Endodermal cell (in vitro differentiated cells): ENCODE data around the gene CAPN3. TPM values are rescaled to one million over a fixed set of nuclear protein-coding genes. Genes with fewer than 3 reads are reported as not detected.

Source experiments
- DNase-seq: peaks from one replicate; pipeline ENCODE4 v3.0.0-alpha.2; 2017
- H3K27ac ChIP-seq: 2 replicates; pipeline ENCODE4 v1.5.1; 2013; ENCODE audit warnings: mild to moderate bottlenecking, low read depth, low read length, moderate library complexity
- H3K27me3 ChIP-seq: 2 replicates; pipeline ENCODE4 v1.6.1; 2013; ENCODE audit warnings: mild to moderate bottlenecking, low read length, moderate library complexity; ENCODE audit not compliant: insufficient read depth, control insufficient read depth, poor library complexity, severe bottlenecking
- H3K36me3 ChIP-seq: 2 replicates; pipeline ENCODE4 v1.7.0; 2013; ENCODE audit warnings: mild to moderate bottlenecking, low read length, moderate library complexity; ENCODE audit not compliant: control insufficient read depth, insufficient read depth
- H3K4me1 ChIP-seq: one replicate; pipeline ENCODE4 v1.7.0; 2013; ENCODE audit warnings: low read length; ENCODE audit not compliant: control insufficient read depth, insufficient read depth
- H3K4me3 ChIP-seq: 2 replicates; pipeline ENCODE4 v1.5.1; 2013; ENCODE audit warnings: mild to moderate bottlenecking, low read length, moderate library complexity
- H3K9ac ChIP-seq: 2 replicates; pipeline ENCODE4 v1.6.1; 2013; ENCODE audit warnings: mild to moderate bottlenecking, low read length, moderate library complexity; ENCODE audit not compliant: poor library complexity, severe bottlenecking; ENCODE audit errors: extremely low read depth
- H3K9me3 ChIP-seq: 2 replicates; pipeline ENCODE4 v1.6.1; 2013; ENCODE audit warnings: mild to moderate bottlenecking, low read length, moderate library complexity; ENCODE audit not compliant: control insufficient read depth
- H3K27ac Mint-ChIP-seq: 2 replicates; pipeline ENCODE4 v1.8.0; 2020; ENCODE audit warnings: mixed read lengths
- H3K27me3 Mint-ChIP-seq: 2 replicates; pipeline ENCODE4 v1.8.0; 2021; ENCODE audit warnings: mild to moderate bottlenecking, mixed read lengths; ENCODE audit not compliant: insufficient read depth
- H3K36me3 Mint-ChIP-seq: 2 replicates; pipeline ENCODE4 v1.8.0; 2020; ENCODE audit warnings: low read depth, mixed read lengths
- H3K4me1 Mint-ChIP-seq: 2 replicates; pipeline ENCODE4 v1.8.0; 2020; ENCODE audit warnings: mixed read lengths
- H3K4me3 Mint-ChIP-seq: 2 replicates; pipeline ENCODE4 v1.8.0; 2020; ENCODE audit warnings: mild to moderate bottlenecking, moderate library complexity, mixed read lengths
- H3K9me3 Mint-ChIP-seq: 2 replicates; pipeline ENCODE4 v1.8.0; 2020; ENCODE audit warnings: mild to moderate bottlenecking, mixed read lengths
- WGBS, 2 experiments: methylation state at CpG; one replicate each; pipeline versions ENCODE4 v1.1.5 to v1.1.7; 2013; ENCODE audit warnings: missing lambda C conversion rate in 2 of 2, mixed read lengths in 1 of 2; ENCODE audit not compliant: insufficient coverage in 1 of 2, insufficient read length in 1 of 2; 5-methylcytosine and 5-hydroxymethylcytosine counted together
- total RNA-seq, 2 donors: library from RNA; stranded (reverse); fragmentation: NEBNext Ultra II Directional in 1 of 2; extraction: Animal tissue kit (Norgen Biotek cat#: 25700) in 1 of 2; gene quantifications; 2 replicates in 1 of 2; 3 replicates in 1 of 2; pipeline ENCODE4 v1.2.1, GENCODE V29; 2021
- TF ChIP-seq, protein P1 (sequence below): fragments of 200-600 bp; sonication (generic); conservative IDR thresholded peaks from 2 replicates; pipeline ENCODE4 v1.5.0; 2021; ENCODE audit warnings: antibody characterized with exemption, mild to moderate bottlenecking

CAPN3 gene
- total RNA-seq, 2 donors from 2014 or later, result 0.77 to 1.5 TPM

DNA sequence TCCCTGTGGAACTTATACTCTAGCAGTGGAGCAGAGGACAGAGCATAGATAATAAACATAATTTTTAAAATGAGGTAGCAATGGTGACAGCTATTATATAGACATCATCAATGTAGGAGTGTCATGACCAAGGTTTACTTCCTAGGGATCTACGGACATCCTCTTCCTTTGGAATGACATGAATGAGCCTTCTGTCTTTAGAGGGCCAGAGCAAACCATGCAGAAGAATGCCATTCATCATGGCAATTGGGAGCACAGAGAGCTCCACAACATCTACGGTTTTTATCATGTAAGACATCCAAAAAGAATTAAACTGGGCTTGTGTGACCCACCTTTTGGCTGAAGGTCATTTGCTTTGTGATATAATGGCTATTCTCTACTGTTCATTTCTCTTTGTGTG is 30.1 kb upstream of the CAPN3 start:
- H3K9ac ChIP-seq, result no peak overlapping the region
- H3K4me1 Mint-ChIP-seq, result no peaks in the 10 kb centered on the region
- WGBS, 2 experiments, result 78 to 94% methylated on average over 2 of the region's 2 CpGs
- no peak overlapping the region for H3K27ac Mint-ChIP-seq
- H3K27me3 ChIP-seq, result no peaks in the 10 kb centered on the region
- H3K27ac ChIP-seq, result no peak overlapping the region
- no peaks in the 10 kb centered on the region for H3K9me3 Mint-ChIP-seq
- H3K4me3 Mint-ChIP-seq, result no peak overlapping the region
- TF ChIP-seq, protein P1, sequence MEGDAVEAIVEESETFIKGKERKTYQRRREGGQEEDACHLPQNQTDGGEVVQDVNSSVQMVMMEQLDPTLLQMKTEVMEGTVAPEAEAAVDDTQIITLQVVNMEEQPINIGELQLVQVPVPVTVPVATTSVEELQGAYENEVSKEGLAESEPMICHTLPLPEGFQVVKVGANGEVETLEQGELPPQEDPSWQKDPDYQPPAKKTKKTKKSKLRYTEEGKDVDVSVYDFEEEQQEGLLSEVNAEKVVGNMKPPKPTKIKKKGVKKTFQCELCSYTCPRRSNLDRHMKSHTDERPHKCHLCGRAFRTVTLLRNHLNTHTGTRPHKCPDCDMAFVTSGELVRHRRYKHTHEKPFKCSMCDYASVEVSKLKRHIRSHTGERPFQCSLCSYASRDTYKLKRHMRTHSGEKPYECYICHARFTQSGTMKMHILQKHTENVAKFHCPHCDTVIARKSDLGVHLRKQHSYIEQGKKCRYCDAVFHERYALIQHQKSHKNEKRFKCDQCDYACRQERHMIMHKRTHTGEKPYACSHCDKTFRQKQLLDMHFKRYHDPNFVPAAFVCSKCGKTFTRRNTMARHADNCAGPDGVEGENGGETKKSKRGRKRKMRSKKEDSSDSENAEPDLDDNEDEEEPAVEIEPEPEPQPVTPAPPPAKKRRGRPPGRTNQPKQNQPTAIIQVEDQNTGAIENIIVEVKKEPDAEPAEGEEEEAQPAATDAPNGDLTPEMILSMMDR, result no peak
- no peaks in the 10 kb centered on the region for H3K36me3 ChIP-seq
- no peak overlapping the region for H3K4me3 ChIP-seq
- H3K36me3 Mint-ChIP-seq, result no peaks in the 10 kb centered on the region
- H3K9me3 ChIP-seq, result no peaks in the 10 kb centered on the region
- DNase-seq, result no peak
- no peaks in the 10 kb centered on the region for H3K27me3 Mint-ChIP-seq
- H3K4me1 ChIP-seq, result no peaks in the 10 kb centered on the region

GRCh38 chr15:42329992-42330391 is 29.3 kb upstream of the CAPN3 start:
- no peak overlapping the region for H3K9ac ChIP-seq
- Mint-ChIP-seq H3K27ac (no peak overlapping the region), H3K4me1 (no peaks in the 10 kb centered on the region), H3K36me3 (peaks cover 4% of the 10 kb centered on the region), H3K9me3 (peaks cover 4% of the 10 kb centered on the region), H3K4me3 (no peak overlapping the region), H3K27me3 (no peaks in the 10 kb centered on the region)
- H3K9me3 ChIP-seq, result peaks cover 3% of the 10 kb centered on the region
- H3K4me3 ChIP-seq, result no peak overlapping the region
- H3K27ac ChIP-seq, result no peak overlapping the region
- H3K27me3 ChIP-seq, result no peaks in the 10 kb centered on the region
- no peaks in the 10 kb centered on the region for H3K4me1 ChIP-seq
- TF ChIP-seq, protein P1, result no peak
- no peaks in the 10 kb centered on the region for H3K36me3 ChIP-seq
- WGBS, 2 experiments, result 67% methylated on average over 1 of the region's 2 CpGs; no CpG with 5 or more reads in 1 of the 2 experiments
- DNase-seq, result no peak

DNA sequence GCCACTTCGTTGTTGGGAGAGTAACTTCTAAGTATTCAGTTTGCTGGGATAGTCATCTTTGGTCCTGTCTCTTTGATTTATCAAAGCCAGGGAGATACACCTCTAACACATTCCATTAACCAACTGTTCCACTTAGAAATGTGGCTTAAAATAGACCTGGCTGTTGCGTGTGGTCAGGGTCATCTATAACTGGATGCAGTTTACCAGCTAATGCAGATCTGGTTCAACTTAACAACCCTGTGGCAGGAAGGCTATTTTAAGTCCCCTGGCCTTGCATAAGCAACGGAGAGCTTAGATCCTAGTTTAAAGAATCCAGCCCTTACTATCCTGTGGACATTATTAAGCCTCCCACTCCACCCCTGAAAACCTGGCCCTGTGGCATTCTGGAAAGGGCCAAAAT is 28.1 kb upstream of the CAPN3 start:
- Histone ChIP-seq H3K9me3 (peaks cover 10% of the 10 kb centered on the region), H3K9ac (no peak overlapping the region), H3K27ac (no peak overlapping the region), H3K4me1 (no peaks in the 10 kb centered on the region), H3K4me3 (no peak overlapping the region), H3K36me3 (no peaks in the 10 kb centered on the region), H3K27me3 (no peaks in the 10 kb centered on the region)
- no peaks in the 10 kb centered on the region for H3K27me3 Mint-ChIP-seq
- H3K36me3 Mint-ChIP-seq, result peaks cover 11% of the 10 kb centered on the region
- TF ChIP-seq, protein P1, result no peak
- no peak overlapping the region for H3K27ac Mint-ChIP-seq
- H3K4me3 Mint-ChIP-seq, result no peak overlapping the region
- H3K4me1 Mint-ChIP-seq, result no peaks in the 10 kb centered on the region
- H3K9me3 Mint-ChIP-seq, result peaks cover 13% of the 10 kb centered on the region
- no peak for DNase-seq
- WGBS, 2 experiments, result 83 to 97% methylated on average over 1 to 3 of the region's 3 CpGs
